GM18867 (cell line): ENCODE results near the gene ZW10.
"Not testable (repeated sequence)": the region's sequence is repeated elsewhere in the genome, so short reads cannot be mapped to it uniquely, and the experiment has no call there.

ENCODE experiments used
- ATAC-seq: cut with Tn5 transposase; IDR thresholded peaks from one replicate; pipeline ENCODE4 v1.9.1; 2021; ENCODE audit warnings: mild to moderate bottlenecking, moderate library complexity; ENCODE audit not compliant: unreplicated experiment

The ZW10 gene

DNA sequence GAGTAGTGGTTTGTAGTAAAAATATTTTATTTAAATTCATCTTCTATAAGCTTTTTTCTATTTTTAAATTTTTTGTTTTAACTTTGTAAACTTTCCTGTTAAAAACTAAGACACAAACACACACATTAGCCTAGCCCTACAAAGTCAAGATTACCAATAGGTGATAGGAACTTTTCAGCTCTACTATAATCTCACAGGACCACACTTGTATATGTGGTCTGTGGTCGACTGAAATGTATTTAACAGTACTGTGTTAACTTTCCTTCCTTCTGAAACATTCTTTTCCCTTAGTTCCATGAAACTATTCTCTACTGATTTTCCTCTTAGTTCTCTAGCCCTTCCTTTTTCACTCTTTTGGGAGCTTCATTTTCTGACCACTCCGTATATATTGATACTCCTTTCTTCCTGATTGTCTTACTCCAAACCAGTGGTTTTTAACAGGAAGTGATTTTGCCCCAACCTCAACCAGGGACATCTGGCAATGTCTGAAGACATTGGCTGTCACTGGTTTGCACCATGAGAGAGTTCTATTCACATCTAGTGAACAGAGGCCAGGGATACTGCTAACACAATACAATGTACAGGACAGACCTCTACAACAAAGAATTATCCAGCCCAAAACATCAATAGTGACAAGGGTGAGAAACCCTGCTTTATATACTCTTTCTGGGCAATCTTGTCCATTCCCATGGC lies 8.8 kb downstream of the ZW10 start:
- ATAC-seq, result no peak

- ATAC-seq, result not testable (repeated sequence)
Observed at GRCh38 chr11:113763040-113763439, 10.5 kb downstream of the ZW10 start.

DNA sequence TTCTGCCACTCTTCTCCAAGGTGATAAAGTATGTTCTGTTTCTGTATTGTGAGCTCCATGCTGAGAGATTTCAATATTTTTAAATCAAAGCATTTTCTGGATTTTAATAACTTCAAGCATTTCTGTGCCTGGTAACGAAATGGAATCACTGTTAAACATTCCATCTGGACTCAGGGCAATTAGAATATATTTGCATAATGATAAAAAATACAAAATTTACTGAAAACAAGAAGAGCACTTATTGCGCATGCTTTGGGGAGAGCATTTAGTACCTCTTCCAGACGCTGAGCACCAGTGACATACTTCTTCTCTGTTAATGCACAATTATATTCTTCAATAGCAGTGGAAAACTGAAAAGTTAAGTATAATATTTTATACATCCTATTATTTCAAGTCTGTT lies 13.3 kb downstream of the ZW10 start:
- ATAC-seq, result no peak

DNA sequence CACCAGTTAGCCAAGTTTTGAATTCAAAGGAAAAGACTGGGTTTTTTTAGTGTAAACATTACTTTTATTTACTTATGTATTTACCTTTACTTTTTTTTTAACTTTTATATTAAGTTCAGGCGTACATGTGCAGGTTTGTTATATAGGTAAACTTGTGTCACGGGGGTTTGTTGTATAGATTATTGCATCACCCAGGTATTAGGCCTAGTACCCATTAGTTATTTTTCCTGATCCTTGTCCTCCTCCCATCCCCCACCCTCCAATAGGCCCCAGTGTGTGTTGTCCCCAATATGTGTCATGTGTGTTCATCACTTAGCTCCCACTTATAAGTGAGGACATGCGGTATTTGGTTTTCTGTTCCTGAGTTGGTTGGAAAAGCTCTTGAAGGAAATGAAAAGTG lies 20.6 kb downstream of the ZW10 start:
- ATAC-seq, result no peak

- no peak for ATAC-seq
Observed at GRCh38 chr11:113736323-113736722, 37.2 kb downstream of the ZW10 start.

- ATAC-seq, result no peak
Observed at GRCh38 chr11:113732092-113732491, 41.4 kb downstream of the ZW10 start.

DNA sequence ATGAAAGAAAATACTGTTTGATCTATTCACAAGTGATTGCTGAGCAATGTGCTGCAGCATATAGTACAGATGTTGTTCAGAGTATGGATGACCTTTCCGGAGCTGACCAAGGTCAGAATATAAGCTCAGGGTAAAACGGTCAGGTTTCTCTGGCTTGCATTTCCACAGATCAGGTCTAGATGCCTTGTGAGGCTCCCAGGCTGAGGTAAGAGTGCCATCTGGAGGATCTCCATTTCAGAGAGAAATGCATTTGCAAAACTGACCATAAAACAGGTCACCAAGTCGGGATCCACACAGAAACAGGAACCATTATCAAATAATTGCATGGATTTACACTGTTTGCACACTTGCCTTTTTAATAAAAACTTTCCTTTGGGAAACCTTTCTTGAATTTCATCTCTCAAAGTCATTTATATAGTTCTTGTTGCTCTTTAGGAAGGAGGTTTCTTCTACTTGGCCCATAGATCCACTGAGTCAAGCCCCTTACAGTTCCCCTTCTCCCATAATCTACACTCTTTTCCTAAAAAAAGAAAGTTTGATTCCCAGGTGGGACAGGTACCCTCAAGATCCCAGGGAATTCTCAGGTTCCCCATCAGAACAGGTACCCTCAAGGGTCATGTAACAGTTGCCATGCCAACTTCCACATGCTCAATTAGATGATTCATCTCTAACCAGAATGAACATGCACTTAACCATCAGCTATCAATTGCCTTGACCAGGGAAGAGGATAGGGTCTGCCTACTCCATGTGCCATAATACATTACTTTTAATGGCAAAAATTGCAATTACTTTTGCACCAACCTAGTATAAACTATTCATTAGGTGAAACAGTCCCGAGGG lies 42.4 kb downstream of the ZW10 start:
- ATAC-seq, result no peak

DNA sequence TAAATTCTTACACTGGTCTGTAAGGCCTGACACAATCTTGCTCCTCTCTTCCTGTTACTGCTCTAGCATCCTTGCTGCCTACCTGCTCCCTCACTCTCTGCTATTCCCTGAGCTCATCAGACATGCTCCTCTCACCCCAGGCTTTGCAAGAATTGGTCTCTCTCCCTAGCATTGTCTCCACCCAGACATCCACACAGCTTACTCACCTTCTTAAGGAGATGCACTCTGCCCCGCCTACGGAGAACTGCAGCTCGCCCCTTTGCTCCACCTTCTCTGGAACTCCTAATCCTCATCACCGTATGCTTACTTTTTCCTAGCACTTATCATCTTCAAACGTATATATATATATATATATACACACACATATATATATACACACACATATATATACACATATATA lies 44.0 kb downstream of the ZW10 start:
- ATAC-seq, result no peak

DNA sequence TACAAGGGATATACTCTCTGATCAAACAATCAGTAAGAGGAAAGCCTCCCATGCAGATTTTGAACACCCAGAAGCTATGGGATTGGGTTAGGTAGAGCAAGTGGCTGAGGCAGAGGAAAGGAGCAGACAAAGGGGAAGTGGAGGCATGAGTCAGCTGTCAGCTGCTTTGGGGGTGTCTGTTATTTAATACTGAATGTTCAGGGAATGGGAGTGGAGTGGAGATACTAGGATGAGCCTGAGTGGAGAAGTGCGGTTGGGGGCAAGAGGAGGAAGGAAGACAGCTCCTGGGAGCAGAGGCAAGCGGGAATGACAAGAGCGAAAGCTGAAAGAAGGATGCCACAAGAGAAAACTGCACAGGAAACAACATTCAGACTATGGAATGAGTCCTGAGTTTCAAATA lies 44.7 kb downstream of the ZW10 start:
- ATAC-seq, result no peak

- no peak for ATAC-seq
Observed at GRCh38 chr11:113725913-113726312, 47.6 kb downstream of the ZW10 start.

- ATAC-seq, result no peak
Observed at GRCh38 chr11:113725407-113725806, 48.1 kb downstream of the ZW10 start.

- no peak for ATAC-seq
Observed at GRCh38 chr11:113724778-113725177, 48.7 kb downstream of the ZW10 start.

- no peak for ATAC-seq
Observed at GRCh38 chr11:113723787-113724186, 49.7 kb downstream of the ZW10 start.

DNA sequence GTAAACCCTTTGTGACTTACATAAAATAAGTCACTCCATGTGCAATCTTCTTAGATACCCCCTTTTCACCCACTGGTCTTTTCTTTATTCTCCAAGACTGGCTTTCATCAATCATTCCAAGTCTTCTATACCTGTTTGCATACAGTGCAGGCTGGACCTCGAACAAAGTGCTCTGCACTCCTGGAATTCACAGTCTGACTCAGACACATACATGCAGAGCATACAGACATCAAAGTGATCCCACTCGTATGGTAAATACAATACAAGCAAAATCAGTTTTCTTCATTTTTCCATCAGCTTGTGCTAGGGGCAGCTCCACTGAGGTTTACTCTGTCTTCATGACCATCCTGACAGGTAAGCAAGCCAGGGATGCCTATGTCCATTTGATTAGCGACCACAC lies 50.6 kb downstream of the ZW10 start:
- ATAC-seq, result no peak

- no peak for ATAC-seq
Observed at GRCh38 chr11:113722221-113722620, 51.3 kb downstream of the ZW10 start.

DNA sequence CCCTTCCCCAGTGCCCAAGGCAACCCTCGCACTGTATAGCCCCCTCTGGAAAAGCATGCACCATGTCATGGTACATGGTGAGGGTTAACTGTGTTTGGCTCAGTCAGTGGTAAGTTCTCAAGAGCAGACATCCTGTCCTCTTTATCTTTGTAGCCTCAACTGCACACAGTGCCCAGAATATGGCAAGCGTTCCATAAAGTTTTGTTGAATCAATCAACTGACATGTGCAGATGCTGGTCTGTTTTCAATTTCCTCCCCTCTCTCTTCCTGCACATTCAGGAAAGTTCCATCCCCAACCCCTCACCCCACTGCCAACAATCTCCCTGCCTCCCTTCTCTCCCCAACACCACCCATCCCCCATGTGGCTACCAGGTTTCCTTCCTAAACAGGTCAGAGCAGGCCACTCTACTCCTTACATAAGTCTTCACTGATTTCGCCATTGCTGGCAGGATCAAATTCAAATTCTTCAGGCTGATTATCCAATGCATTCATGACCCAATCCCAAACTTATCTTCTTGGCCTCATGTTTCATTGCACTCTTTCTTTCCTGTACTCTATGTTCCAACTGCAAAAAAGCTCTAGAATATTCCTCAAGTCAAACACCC lies 51.9 kb downstream of the ZW10 start:
- ATAC-seq, result no peak

GRCh38 chr11:113720478-113720877 lies 53.0 kb downstream of the ZW10 start:
- not testable (repeated sequence) for ATAC-seq

GRCh38 chr11:113715882-113716625 lies 57.4 kb downstream of the ZW10 start:
- ATAC-seq, result no peak

DNA sequence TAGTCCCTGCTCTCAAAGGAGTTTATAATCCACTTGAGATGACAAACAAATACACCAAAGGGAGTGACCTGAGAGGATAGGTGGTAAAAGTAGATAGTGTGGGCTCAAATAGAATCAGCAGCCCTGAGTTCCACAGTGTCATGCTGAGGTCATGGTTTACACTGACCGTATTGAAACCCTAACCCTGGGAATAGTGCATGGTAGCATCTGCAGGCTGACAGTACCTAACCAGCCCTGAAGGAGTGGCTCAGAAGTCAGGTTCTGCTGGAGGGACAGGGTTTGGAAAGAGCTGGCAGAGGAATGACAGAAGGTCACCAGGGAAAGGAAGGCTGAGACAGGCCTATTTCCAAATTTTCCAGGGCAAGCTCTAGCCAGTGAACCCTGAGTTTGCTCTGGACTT lies 58.2 kb downstream of the ZW10 start:
- ATAC-seq, result no peak

GRCh38 chr11:113710989-113711388 lies 62.5 kb downstream of the ZW10 start:
- ATAC-seq, result no peak
